ENCODE data around the gene PLA2G4C.

The PLA2G4C gene

DNA sequence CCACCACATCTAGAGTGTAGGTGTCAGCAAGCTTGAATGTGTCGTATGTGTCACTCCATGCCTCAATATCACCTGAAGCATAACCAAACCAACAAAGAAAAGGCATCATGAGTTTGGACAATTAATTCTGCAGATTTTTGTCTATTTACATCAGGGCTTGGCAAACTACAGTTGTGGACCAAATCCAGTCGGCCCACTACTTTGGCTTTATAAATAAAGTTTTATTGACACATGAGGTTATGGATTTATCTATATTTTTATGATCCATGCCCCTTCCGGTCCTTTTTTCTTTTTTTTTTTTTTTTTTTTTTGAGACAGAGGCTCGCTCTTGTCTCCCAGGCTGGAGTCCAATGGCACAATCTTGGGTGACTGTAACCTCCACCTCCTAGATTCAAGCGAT, 57.5 kb downstream of the PLA2G4C start:
- DNase-seq, result no peak

- no peak for DNase-seq
These were observed 59.1 kb downstream of the PLA2G4C start for GRCh38 chr19:48051335-48052033.

DNA sequence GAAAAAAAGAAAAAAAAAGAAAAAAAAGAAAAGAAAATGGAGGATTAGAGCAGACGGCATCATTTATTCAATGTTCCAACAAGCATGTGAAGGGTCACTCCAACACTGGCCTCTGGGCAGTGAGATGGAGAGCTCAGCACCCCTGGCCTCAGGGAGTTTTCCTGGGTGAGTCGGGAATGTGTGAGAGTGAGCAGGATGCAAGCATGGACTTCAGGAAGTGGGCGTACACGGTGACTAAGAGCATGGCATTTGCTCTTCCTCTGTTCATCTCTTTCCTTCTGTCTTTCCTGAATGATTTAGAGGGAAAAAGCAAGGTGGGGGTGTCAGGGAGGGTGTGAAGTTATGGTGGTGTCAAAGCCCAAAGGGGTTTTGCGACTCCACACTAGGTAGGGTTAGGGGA, 66.1 kb downstream of the PLA2G4C start:
- DNase-seq, result no peak

DNA sequence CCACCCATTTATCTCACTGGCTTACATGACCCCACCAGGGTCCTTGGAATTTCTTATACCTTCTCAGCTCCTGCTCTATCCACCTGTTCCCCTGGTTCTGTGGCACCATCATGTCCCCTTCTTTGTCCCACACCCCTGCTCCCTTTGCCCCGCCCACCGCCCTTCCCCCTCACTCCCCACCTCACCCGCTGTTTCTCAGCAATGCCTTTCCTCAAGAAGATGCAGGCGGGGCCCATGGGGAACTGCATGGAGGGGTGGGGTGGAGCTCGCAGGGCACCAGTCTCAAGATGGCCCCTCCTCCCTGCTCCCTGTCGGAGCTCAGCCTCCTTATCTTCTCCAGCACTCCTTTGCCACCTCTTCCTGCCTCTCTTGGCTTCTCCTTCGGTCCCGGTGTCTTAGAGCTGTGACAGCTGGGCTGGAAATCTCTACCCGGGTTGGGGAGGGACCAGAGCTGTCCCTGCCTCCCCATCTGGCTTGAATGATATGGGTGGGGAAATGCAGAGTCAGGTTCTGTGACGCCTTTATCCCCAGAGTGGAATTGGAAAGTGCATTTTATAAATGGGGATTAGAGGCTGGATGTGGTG, 66.8 kb downstream of the PLA2G4C start, which contains the start of gene CABP5:
Gene CABP5 (minus strand): TSS at position 405 of the 584 bp plus-strand sequence. CDS start 157 bp downstream, at position 248.
- no peak for DNase-seq

GRCh38 chr19:48041877-48042580, 68.6 kb downstream of the PLA2G4C start:
- DNase-seq, result no peak

GRCh38 chr19:48036765-48037164, 73.9 kb downstream of the PLA2G4C start:
- no peak for DNase-seq

GRCh38 chr19:48033604-48034003, 77.0 kb downstream of the PLA2G4C start:
- no peak for DNase-seq

DNA sequence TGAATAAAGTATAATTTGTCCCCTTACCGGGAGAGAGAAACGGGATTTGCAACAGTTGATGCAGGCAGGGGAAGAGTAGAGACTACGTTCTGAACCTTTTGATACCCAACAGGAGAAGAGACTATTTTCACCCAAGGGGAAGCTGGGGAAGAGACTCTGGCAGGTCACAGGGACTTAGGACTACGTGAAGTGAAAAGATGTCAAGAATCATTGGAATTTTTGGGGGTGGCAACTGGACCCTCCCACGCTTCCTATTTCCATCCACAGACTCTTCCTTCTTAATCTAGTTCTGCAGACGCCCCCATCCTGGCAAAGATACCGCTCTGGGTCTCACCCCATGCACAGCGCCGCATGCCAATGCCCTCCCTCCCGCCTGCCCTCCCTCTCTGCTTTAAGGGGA, 80.5 kb downstream of the PLA2G4C start:
- DNase-seq, result no peak

GRCh38 chr19:48029431-48029830, 81.2 kb downstream of the PLA2G4C start:
- DNase-seq, result no peak

- DNase-seq, result no peak
These were observed 85.1 kb downstream of the PLA2G4C start for GRCh38 chr19:48025480-48025879.

GRCh38 chr19:48023518-48023917, 87.1 kb downstream of the PLA2G4C start:
- no peak for DNase-seq

DNA sequence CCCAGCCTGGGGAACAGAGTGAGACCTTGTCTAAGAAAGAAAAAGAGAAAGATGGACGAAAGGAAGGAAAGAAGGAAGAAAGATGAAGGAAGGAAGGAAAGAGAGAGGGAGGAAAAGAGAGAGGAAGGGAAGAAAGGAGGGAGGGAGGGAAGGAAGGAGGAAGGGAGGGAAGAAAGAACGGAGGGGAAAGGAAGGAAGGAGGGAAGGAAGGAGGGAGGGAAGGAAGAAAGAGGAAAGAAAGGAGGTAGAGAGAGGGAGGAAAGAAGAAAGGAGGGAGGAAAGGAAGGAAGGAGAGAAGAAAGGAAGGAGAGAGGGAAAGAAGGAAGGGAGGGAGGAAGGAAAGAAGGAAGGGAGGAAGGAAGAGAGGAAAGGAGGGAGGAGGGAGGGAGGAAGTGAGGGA, 87.6 kb downstream of the PLA2G4C start:
- no peak for DNase-seq

- no peak for DNase-seq
These were observed 89.9 kb downstream of the PLA2G4C start for GRCh38 chr19:48020686-48021085.

DNA sequence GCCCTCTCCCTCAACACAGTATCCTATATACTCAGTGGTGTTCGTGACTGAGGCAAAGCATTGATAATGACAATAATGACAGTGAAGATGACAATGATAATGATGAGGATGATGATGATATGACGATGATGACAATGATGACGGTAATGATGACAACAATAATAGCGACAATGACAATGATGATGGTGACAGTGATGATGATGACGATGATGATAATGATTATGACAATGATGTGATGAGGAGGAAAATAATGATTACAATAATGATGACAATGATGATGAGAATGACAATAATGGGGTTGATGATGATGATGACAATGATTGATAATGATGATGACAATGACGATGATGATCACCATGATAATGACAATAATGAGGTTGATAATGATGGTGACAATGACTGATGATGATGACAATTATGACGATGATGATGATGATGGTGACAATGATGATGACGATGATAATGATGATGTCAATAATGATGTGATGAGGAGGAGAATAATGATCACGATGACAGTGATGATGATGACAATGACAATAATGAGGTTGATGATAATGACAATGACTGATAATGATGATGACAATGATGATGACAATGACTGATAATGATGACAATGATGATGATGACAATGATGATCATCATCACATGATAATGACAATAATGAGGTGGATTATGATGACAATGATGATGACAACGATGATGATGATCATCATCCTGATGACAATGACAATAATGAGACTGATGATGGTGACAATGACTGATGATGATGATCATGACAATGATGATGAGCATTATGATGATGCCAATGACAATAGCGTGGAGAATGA, 99.5 kb downstream of the PLA2G4C start:
- DNase-seq, result no peak

DNA sequence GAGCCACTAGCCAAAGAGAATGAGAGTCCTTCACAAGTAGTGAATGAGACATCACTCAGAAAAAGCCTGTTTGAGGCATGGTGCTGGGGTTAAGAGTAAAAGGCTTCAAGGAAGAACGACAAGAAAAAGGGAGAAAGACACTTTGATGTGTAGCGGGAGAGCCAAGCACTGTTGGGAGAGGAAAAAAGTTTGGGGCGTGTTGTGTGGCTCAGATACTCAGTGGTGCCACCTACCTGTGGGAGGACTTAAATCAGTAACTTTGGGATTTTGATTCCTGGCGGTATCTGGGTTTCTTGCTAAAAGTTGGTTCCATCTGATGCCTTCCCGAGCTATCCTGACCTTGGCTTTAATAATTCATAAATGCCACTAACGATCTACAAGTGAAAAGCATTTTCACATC, 103.9 kb downstream of the PLA2G4C start:
- no peak for DNase-seq

DNA sequence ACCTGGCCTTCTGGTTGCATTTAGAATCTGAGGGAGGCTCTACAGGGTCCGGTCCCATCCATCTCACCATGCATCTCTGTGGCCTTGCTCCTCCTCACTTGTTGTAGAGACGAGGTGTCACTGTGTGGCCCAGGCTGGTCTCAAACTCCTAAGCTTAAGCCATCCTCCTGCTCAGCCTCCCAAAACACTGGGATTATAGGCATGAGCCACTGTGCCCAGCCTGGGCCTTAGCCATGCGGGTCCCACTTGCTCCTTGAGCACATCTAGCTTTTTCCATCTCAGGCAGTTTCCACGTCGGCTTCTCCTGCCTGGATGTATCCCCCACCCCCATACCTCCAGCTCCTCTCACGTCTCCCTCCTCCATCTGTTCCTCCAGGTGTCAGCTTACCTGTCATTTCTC, 106.4 kb downstream of the PLA2G4C start:
- DNase-seq, result no peak

- no peak for DNase-seq
These were observed 109.8 kb downstream of the PLA2G4C start for GRCh38 chr19:48000846-48001245.

DNA sequence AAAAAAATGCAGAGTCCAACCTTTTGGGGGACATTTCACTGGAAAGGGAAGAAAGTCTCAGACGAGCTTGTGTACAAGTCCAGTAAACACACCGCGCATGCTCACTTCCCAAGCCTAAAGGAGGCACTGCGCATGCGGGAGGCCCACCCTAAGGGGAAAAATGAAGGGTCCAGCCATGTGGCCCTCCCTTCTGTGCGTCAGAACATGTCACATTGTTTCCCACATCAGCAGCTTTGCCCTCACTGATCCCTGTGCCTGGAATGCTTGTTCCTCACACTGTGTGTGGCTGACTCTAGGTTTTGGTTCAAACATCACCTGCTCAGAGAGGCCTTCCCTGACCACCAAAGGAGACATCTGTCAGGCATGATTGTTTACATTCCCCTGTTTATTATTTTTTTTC, 111.8 kb downstream of the PLA2G4C start:
- DNase-seq, result no peak
